CD4-positive, alpha-beta T cell treated with Interferon gamma for 1 hour (primary cell): Measurements from ENCODE around the gene NRCAM.

Experiments used
- DNase-seq: peaks from one replicate; pipeline ENCODE4 v3.0.0-alpha.2; 2020

NRCAM gene

DNA sequence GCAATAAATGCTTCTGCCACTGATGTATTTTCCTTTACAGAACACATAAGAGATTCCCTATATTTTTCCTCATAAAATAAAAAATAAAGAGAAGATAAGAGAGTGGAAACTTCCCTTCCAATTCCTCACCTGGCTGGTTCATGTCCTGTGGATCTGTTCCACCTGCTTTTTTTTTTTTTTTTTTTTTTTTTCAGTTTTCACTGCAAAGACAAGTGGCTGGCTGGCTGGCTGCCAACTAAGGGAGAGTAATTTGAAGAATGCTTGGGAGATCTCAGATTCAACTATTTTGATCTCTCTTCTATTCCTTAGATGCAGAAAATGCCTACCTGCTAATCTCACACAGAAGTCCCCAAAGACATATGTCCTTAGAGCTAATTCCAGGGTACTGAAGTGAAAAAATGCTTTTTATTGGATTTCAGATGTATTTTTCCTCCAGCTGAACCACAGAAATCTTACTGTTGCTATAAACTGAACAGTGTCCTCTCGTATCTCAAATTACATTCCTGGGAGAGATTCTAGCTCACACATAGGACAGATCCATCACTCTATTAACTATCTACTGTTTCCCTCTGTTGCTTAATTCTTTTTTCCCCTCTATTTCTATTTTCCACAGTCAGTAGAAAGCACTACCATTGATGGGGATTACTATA lies 120.8 kb downstream of the NRCAM start:
- no peak for DNase-seq

- no peak for DNase-seq
These were observed 123.3 kb downstream of the NRCAM start for GRCh38 chr7:108332937-108333336.

DNA sequence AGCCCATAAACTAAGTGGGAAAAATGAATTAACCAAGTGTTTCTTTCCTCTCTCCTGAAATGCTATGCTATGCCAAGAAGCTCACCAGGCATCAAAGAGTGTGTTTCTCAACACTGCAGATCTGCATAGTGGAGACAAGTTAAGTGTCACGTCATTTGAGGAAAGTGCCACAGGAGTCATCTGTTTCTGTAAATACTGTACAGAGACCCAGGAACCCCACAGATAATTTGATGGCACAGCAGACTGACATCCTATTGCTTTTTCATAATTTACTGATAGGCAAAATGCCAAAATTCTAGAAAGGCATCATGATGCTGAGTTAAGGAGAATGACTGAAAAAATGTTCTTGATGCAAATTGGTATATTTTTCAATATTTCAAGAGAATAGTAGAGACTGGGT lies 124.3 kb downstream of the NRCAM start:
- no peak for DNase-seq

DNA sequence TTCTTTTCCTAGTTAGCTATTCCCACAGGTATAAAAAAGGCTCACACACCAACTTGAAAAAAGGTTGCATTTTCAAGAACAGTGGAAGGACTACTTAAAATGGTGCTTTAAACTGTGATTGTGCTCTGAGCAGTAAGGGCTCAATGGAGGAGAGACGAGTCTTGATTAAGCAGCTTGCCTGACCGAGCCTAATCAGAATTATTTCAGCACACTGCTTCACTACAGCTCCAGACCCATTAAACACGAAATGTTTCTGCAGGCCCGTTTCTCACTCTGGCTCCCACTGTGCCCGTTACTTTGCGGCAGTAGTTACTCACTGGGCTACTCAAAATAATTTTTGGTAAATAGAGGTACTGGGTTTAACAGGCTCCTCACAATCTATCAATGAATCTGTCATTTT lies 126.0 kb downstream of the NRCAM start:
- no peak for DNase-seq

DNA sequence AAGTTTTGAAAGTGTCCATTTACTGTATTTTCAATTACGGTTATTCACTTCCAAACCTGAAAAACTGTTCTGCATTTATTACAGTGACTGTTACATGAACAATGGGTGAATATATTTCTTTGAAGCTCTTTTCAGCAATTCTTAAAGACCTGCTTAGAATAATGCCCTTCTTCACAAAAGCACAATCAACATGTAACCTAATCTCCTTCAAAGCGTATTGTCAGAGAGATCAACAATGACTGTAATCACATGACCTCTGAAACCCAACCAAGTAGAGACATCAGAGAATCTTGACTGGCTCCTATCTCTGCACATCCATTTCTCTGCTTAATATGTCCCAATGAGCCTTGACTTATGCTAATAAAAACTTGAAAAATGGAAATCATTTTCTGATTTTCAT lies 126.7 kb downstream of the NRCAM start:
- DNase-seq = no peak

DNA sequence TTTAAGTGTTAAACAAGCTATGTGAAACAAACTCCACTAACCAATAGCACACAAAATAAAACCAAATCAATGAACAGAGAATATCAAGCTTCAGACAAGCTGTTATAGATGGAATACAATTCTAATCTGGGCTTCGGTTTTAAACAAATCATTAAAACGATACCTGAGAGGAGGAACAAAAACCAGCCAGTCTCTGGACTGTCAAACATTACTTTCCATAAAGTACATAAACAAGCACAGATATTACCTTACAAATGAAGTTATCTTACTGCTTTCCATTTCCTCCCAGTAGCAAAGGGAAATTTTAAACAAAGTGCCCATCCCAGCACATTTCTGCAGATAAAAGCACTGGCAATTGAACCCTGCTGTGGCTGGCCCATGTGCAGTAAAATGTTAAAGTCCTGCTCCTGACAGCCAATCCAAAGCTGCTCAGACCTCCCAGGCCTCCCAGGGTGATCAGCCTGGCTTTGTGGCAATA lies 128.0 kb downstream of the NRCAM start:
- DNase-seq = no peak

DNA sequence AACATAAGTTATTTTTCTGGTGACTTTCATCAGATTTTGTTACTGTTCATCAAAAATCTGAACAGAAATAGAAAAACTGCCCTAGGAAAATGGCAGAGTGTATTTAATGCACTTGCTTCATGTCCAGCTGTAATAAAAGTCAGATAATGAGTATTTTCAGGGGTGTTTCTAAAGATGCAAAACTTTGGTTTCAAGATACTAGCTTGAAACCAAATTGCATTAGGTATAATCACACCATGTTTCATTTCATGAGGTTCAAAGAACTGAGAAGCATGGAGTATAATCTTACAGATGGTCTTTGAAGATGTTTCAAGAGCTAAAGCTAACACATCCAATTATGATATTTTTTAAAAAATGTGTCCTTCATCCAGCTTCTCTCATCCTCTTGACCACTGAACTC lies 128.9 kb downstream of the NRCAM start:
- DNase-seq = no peak

DNA sequence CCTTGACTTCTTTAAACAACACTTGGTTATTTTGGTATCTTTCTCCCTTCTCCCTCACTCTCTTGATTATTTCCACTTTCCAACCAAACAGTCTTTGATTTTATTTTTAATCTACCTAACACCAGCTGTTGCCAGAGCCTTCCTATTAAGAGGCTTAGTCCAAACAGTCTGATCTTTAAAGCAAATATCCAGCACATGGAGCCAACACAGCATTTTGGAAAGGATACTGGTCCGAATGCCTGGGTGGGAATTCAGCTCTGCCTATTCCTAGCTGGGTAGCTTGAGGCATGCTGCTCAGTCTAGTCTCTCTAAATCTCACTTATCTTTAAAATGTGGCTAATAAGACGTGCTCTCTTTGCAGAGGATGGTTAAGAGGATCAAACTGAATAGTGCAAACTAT lies 129.3 kb downstream of the NRCAM start:
- DNase-seq = no peak

GRCh38 chr7:108324053-108325038 lies 131.9 kb downstream of the NRCAM start:
- no peak for DNase-seq

DNA sequence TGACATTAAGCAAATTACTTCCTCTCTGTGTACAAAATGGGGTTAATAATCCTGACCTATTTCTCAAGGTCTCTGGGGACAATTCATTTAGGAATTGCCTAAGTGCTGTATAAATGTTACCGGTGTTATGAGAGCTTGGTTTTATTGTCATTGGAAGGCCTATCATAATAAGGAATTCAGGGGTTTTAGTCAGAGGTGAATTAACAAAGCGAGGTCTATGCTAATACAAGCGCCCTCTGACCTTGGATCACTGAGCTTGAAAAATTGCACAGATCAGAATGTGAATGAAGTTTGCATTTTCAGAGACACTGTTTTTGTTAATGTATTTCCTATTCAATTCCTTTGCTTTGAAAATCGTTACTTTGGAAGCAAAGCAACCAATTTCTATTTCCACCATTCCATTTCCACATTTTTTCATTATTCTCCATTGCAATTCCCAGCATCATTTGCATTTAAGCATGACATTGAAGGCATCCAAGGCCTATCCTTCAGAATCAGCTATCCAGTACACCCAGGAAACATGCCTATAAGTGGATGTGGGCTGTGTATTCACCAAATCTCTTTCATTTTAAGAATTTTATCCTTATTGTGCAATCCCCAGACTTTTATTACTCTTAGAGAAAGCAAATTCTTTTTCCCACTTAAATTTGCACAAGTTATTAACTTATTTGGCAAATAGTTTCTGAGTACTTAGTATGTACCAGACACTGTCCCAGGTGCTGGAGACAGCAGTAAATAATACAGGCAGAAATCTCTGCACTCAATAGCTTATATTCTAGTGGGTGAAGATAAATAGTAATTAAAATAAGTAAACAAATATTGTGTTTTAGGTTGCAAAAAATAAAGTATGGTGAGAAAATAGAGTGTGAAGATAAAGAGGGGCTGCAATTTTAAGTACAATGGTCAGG lies 133.1 kb downstream of the NRCAM start:
- no peak for DNase-seq

DNA sequence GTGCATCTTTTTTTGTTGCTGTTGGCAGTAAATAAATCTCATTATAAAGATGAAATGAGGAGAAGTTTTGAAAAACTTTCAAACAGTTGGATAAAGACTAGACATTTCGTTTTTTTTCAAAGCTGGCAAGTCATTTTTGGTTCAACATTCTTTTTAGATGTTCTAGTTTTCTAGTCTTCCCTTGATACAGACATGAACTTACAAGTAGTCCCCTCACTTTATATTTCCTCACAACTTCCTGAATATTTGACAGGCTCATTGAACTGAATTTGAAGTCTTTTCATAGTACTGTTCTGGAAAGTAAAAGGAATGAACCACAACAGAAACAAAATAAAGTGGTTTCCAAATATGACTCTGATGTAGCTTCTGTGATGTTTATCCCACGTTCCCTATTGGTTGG lies 134.2 kb downstream of the NRCAM start:
- no peak for DNase-seq

GRCh38 chr7:108321359-108321758 lies 134.9 kb downstream of the NRCAM start:
- DNase-seq = no peak

DNA sequence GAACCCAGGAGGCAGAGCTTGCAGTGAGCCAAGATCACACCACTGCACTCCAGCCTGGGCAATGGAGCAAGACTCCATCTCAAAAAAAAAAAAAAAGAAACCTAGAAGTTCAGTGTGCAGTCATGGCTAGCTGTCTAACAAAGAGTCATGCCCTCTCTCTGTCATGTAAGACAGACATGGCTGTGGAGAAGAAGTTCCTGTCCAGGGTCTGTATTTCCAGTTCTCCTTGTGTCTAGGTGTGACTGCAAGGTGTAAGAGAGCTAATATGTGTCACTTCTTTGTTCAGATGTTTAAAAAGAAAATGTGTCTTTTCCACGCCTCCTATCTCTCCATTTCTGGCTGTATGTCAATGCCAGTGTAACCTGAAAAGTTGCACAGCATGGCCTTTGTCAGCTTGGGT lies 139.5 kb downstream of the NRCAM start:
- no peak for DNase-seq

DNA sequence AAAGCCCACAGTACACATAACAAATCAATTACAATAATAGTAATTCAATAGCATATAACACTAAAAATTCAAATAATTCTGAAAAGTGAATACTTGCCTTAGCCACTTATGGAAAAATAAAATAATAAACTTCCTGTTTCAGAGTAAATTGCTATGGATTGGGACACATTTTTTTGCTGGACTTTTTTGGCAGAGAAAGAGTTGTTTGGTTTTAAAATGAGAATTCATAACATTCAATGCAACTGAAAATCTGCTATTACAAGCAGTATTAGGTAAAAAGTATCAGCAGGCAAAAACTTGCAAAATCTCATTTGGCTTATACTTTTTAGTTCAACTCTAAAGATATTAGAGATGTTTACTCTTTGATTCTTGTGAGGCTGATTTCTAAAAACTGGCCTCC lies 141.7 kb downstream of the NRCAM start:
- DNase-seq = no peak

DNA sequence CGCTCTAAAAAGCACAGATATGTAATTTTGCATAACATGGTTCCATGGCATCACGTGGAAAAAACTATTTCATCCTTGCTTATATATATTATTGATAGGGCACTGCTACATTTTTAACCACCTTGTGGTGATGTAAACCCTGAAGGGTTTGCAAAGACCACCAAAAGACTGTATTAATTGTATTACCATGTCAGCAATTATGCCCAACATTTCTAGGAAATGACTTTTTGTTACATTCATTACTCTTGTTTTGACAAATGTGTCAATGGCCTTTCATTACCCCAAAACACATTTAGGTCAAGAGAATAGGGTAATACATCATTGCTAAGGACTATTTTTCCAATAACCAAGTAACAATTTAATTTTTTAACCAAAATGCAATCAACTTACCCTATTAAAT lies 142.2 kb downstream of the NRCAM start:
- no peak for DNase-seq

GRCh38 chr7:108313086-108313485 lies 143.2 kb downstream of the NRCAM start:
- DNase-seq = no peak

- DNase-seq = no peak
These were observed 144.6 kb downstream of the NRCAM start for GRCh38 chr7:108311446-108312168.

- DNase-seq = no peak
These were observed 145.9 kb downstream of the NRCAM start for GRCh38 chr7:108310351-108310750.

GRCh38 chr7:108308903-108309302 lies 147.3 kb downstream of the NRCAM start:
- DNase-seq = no peak

GRCh38 chr7:108308276-108308675 lies 148.0 kb downstream of the NRCAM start:
- no peak for DNase-seq

- DNase-seq = no peak
These were observed 148.6 kb downstream of the NRCAM start for GRCh38 chr7:108307595-108307994.

DNA sequence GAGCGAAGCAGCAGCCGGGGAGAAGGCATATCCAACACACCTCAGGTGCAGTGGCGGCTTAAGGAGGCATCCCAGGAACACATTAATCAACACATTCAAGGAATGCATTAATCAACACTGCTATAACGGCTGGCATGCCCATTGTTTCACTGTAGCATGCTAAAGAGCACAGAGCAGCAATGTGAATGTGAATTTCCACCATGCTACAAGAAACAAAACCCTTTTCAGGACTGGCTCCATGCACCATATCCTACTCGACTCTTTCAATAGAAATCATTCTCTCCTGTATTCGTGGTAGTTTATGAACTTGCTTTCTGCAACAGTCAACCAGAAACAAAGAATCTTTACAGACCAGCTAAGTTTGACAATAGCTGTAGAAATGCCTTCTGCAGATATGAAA lies 149.0 kb downstream of the NRCAM start:
- no peak for DNase-seq
